ENCODE data around the gene WDR59. TPM values are rescaled to one million over a fixed set of nuclear protein-coding genes. Genes with fewer than 3 reads are reported as not detected.

WDR59 gene
- total and polyA plus RNA-seq, 2 donors (not counting 3 experiments of a cell fraction or from before 2014, with no cell fraction given), result 51.1 to 60.0 TPM

DNA sequence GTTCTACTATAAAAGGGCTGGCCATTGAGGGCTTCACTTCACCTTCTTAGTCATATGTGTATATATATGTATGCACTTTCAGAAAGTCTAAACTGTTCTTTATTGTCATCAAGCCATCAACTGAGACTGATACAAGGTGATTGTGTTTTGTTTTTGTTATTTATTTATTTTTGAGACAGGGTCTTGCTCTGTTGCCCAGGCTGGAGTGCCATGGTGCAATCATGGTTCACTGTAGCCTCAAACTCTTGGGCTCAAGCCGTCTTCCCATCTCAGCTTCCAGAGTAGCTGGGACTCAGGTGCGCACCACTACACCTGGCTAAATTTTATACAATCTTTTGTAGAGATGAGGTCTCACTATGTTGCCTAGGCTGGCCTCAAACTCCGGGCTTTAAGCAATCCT, 19.5 kb upstream of the WDR59 start:
- no peak overlapping the region for H3K4me3 ChIP-seq (replicated peaks in 1 of 3; ENCODE audit: insufficient read depth in 1 of 3, low read depth in 1 of 3, low read length in 3 of 3)
- no peaks in the 10 kb centered on the region for H3K9me3 ChIP-seq (replicated peaks; ENCODE audit: control insufficient read depth, insufficient read depth, low read length)
- H3K9ac ChIP-seq (replicated peaks; ENCODE audit: extremely low read depth, insufficient read depth, low read length), result no peak overlapping the region
- BruUV-seq (replicated peaks), result no TSS peak
- no peaks in the 10 kb centered on the region for H4K20me1 ChIP-seq (replicated peaks; ENCODE audit: control insufficient read depth, extremely low read depth, insufficient read depth, low read length)
- ChIA-PET CTCF (interaction anchor here (1.1 kb wide), 1 partner anchor 107 kb away, joined by 4 read pairs; no protein-coding TSS in a partner anchor), POLR2A (no interaction called here)
- H3K9me1 ChIP-seq (replicated peaks; ENCODE audit: control insufficient read depth, extremely low read depth, insufficient read depth, low read length), result no peaks in the 10 kb centered on the region
- intact Hi-C loops (cut with micrococcal nuclease) (no loop called here), dilution Hi-C loops (cut with MboI; ENCODE audit: extremely low pct_ligation_motif_present, low sequenced_read_pairs) (no loop called here)
- TF ChIP-seq EZH2 (IDR thresholded peaks at IDR 0.05; ENCODE audit: borderline replicate concordance, low read depth, low read length, severe bottlenecking) (no peak), MYC (IDR thresholded peaks at IDR 0.05; ENCODE audit: low read depth, low read length) (no peak), POLR2AphosphoS5 (IDR thresholded peaks at IDR 0.05; ENCODE audit: insufficient read depth, low read depth, low read length) (no peak), POLR2A (IDR thresholded peaks at IDR 0.05; ENCODE audit: low read depth, low read length) (no peak), JUN (IDR thresholded peaks at IDR 0.05; ENCODE audit: borderline replicate concordance, insufficient read depth, insufficient read length, low read depth) (no peak), GATA2 (IDR thresholded peaks at IDR 0.05; ENCODE audit: insufficient read depth, insufficient read length, low read depth, low read length) (no peak), FOS (IDR thresholded peaks at IDR 0.05; ENCODE audit: borderline replicate concordance, insufficient read depth, low read length) (no peak)
- TF ChIP-seq, protein P1, sequence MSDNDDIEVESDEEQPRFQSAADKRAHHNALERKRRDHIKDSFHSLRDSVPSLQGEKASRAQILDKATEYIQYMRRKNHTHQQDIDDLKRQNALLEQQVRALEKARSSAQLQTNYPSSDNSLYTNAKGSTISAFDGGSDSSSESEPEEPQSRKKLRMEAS (IDR thresholded peaks at IDR 0.05; ENCODE audit: insufficient read depth, insufficient read length), result no peak
- TF ChIP-seq, protein P2, sequence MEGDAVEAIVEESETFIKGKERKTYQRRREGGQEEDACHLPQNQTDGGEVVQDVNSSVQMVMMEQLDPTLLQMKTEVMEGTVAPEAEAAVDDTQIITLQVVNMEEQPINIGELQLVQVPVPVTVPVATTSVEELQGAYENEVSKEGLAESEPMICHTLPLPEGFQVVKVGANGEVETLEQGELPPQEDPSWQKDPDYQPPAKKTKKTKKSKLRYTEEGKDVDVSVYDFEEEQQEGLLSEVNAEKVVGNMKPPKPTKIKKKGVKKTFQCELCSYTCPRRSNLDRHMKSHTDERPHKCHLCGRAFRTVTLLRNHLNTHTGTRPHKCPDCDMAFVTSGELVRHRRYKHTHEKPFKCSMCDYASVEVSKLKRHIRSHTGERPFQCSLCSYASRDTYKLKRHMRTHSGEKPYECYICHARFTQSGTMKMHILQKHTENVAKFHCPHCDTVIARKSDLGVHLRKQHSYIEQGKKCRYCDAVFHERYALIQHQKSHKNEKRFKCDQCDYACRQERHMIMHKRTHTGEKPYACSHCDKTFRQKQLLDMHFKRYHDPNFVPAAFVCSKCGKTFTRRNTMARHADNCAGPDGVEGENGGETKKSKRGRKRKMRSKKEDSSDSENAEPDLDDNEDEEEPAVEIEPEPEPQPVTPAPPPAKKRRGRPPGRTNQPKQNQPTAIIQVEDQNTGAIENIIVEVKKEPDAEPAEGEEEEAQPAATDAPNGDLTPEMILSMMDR (IDR thresholded peaks at IDR 0.05; ENCODE audit: extremely low read depth in 1 of 2, insufficient read depth in 1 of 2, low read depth in 1 of 2, low read length in 2 of 2), result no peak
- H3K27ac ChIP-seq (ENCODE audit: insufficient read depth, low read depth, low read length), result no peak overlapping the region
- H3K4me2 ChIP-seq (ENCODE audit: insufficient read depth, low read length), result no peak overlapping the region
- peaks cover 17% of the 10 kb centered on the region for H3K4me1 ChIP-seq (ENCODE audit: control insufficient read depth, extremely low read depth, insufficient read depth, low read length)
- peaks cover 78% of the 10 kb centered on the region for H3K79me2 ChIP-seq (ENCODE audit: control insufficient read depth, insufficient read depth, low read length)
- FAIRE-seq (no peak), DNase-seq (ENCODE audit: low read depth, low spot score) (no peak)
- no peaks in the 10 kb centered on the region for H3K36me3 ChIP-seq (ENCODE audit: control insufficient read depth in 2 of 2, extremely low read depth in 1 of 2, insufficient read depth in 2 of 2, low read length in 2 of 2)
- no peaks in the 10 kb centered on the region for H3K27me3 ChIP-seq (ENCODE audit: control insufficient read depth in 2 of 2, insufficient read depth in 2 of 2, low read length in 2 of 2)
- H2AFZ ChIP-seq (ENCODE audit: low read depth, low read length), result no peak overlapping the region
